Osteoblast (primary cell): ENCODE data around the gene MBP. TPM values are rescaled to one million over a fixed set of nuclear protein-coding genes. Genes with fewer than 3 reads are reported as not detected.

Experiments
- DNase-seq: peaks from one replicate; pipeline ENCODE4 v3.0.0; 2011; ENCODE audit warnings: low spot score, mixed read lengths; ENCODE audit not compliant: insufficient read length; ENCODE audit errors: missing footprints
- H2AFZ ChIP-seq: 2 replicates; pipeline ENCODE4 v1.6.0; 2011; ENCODE audit warnings: mild to moderate bottlenecking, low read length
- H3K27ac ChIP-seq: 2 replicates; pipeline ENCODE4 v1.5.1; 2011; ENCODE audit warnings: mild to moderate bottlenecking, low read depth, low read length, moderate library complexity
- H3K27me3 ChIP-seq: 2 replicates; pipeline ENCODE4 v1.6.0; 2012; ENCODE audit warnings: mild to moderate bottlenecking, control low read depth, inconsistent platforms, low read length, moderate library complexity; ENCODE audit not compliant: insufficient read depth
- H3K36me3 ChIP-seq: 2 replicates; pipeline ENCODE4 v1.5.1; 2011; ENCODE audit warnings: mild to moderate bottlenecking, low read length, control low read depth, moderate library complexity; ENCODE audit not compliant: insufficient read depth
- H3K4me1 ChIP-seq: 2 replicates; pipeline ENCODE4 v1.5.1; 2011; ENCODE audit warnings: mild to moderate bottlenecking, low read length, control low read depth, moderate library complexity; ENCODE audit not compliant: insufficient read depth
- H3K4me2 ChIP-seq: 2 replicates; pipeline ENCODE4 v1.6.0; 2011; ENCODE audit warnings: mild to moderate bottlenecking, low read length; ENCODE audit not compliant: insufficient read depth
- H3K4me3 ChIP-seq: fragments of 200-600 bp; sonication (generic); 3 replicates; pipeline ENCODE4 v1.5.1; 2012; ENCODE audit warnings: mild to moderate bottlenecking, low read length, inconsistent platforms; ENCODE audit not compliant: insufficient read depth
- H3K79me2 ChIP-seq: 2 replicates; pipeline ENCODE4 v1.6.0; 2012; ENCODE audit warnings: mild to moderate bottlenecking, low read length, control low read depth, inconsistent platforms; ENCODE audit not compliant: insufficient read depth
- H3K9me3 ChIP-seq: 2 replicates; pipeline ENCODE4 v1.5.1; 2011; ENCODE audit warnings: low read depth, low read length, control low read depth
- H4K20me1 ChIP-seq: 2 replicates; pipeline ENCODE4 v1.6.0; 2012; ENCODE audit warnings: mild to moderate bottlenecking, low read length, control low read depth; ENCODE audit not compliant: insufficient read depth
- total RNA-seq: library from RNA; depleted of rRNA; stranded (reverse); fragments of >200 nt; gene quantifications from 2 replicates; pipeline ENCODE4 v1.2.3, GENCODE V29; 2012
- TF ChIP-seq, protein P1 (sequence below): IDR thresholded peaks from 2 replicates; pipeline ENCODE4 v1.5.1; 2011; ENCODE audit warnings: mild to moderate bottlenecking, low read depth, low read length, moderate library complexity; ENCODE audit errors: extremely low read depth

Gene MBP
- total RNA-seq, 1 donor = 2.2 TPM

DNA sequence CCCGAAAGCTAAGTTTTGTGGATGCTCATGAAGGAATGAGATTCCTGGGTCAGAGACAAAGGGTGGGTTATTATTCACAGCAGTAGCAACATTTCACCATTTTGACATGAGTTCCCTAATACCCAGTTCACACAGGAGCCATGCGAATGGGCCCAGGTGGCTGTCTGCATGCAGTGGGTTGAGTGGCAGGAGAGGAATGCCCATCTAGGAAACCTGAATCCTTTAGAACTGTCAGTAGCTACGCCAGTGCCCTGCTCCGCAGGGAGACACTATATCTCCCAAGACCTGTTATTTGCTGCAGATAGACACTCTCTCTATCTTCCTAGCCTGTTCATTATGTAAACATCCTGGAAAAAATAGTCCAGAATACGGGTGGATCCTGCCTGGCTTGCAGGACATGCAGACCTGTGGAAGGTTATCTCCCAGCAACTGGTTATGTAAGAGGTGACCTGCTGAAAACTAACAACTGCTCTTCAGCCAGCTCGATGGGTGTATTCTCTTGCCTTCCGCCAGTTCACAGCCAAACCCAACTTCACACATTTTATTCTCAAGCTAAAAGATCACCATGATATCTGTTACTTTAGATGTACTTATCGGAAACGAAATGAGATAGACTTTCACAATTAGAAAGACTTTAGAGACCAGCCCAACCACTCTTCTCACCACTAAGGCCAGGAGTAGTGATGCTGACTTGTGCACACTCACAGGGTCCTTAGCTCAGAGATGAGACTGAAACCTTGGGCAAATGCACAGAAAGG lies 59.1 kb downstream of the MBP start:
- no peaks in the 10 kb centered on the region for H3K27me3 ChIP-seq
- H3K4me3 ChIP-seq = no peak overlapping the region
- DNase-seq = no peak
- H3K4me2 ChIP-seq = no peak overlapping the region
- no peak overlapping the region for H3K27ac ChIP-seq
- H3K36me3 ChIP-seq = no peaks in the 10 kb centered on the region
- H3K9me3 ChIP-seq = no peaks in the 10 kb centered on the region
- H3K4me1 ChIP-seq = peaks cover 31% of the 10 kb centered on the region
- H4K20me1 ChIP-seq = no peaks in the 10 kb centered on the region
- TF ChIP-seq, protein P1, sequence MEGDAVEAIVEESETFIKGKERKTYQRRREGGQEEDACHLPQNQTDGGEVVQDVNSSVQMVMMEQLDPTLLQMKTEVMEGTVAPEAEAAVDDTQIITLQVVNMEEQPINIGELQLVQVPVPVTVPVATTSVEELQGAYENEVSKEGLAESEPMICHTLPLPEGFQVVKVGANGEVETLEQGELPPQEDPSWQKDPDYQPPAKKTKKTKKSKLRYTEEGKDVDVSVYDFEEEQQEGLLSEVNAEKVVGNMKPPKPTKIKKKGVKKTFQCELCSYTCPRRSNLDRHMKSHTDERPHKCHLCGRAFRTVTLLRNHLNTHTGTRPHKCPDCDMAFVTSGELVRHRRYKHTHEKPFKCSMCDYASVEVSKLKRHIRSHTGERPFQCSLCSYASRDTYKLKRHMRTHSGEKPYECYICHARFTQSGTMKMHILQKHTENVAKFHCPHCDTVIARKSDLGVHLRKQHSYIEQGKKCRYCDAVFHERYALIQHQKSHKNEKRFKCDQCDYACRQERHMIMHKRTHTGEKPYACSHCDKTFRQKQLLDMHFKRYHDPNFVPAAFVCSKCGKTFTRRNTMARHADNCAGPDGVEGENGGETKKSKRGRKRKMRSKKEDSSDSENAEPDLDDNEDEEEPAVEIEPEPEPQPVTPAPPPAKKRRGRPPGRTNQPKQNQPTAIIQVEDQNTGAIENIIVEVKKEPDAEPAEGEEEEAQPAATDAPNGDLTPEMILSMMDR = no peak
- no peak overlapping the region for H2AFZ ChIP-seq
- no peaks in the 10 kb centered on the region for H3K79me2 ChIP-seq

DNA sequence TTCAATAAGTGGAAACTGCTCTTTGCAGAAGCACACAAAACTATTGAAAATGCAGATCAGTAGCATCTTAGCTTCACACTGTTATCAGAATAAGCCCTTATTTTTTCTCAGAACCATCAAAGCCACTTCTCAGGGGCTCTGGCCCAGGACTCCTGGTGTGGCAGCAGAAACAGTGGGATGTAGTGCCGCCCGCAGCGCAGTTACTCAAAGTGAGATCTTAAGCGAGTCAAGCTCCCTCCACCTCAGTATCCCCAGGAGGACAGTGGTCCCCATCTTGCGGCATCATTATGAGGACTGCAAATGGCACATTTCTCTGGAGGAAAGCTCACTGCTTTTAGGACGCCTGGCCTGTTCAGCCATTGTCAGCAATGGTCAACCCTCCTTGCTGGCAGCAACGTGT lies 60.0 kb downstream of the MBP start:
- DNase-seq = no peak
- peak overlapping the region; percentile 51 for H3K4me2 ChIP-seq
- peak overlapping the region; percentile 90 for H3K27ac ChIP-seq
- no peaks in the 10 kb centered on the region for H3K27me3 ChIP-seq
- peaks cover 34% of the 10 kb centered on the region for H3K4me1 ChIP-seq
- no peaks in the 10 kb centered on the region for H3K36me3 ChIP-seq
- H4K20me1 ChIP-seq = no peaks in the 10 kb centered on the region
- no peak overlapping the region for H3K4me3 ChIP-seq
- H3K79me2 ChIP-seq = no peaks in the 10 kb centered on the region
- H3K9me3 ChIP-seq = no peaks in the 10 kb centered on the region
- TF ChIP-seq, protein P1 = no peak
- no peak overlapping the region for H2AFZ ChIP-seq

DNA sequence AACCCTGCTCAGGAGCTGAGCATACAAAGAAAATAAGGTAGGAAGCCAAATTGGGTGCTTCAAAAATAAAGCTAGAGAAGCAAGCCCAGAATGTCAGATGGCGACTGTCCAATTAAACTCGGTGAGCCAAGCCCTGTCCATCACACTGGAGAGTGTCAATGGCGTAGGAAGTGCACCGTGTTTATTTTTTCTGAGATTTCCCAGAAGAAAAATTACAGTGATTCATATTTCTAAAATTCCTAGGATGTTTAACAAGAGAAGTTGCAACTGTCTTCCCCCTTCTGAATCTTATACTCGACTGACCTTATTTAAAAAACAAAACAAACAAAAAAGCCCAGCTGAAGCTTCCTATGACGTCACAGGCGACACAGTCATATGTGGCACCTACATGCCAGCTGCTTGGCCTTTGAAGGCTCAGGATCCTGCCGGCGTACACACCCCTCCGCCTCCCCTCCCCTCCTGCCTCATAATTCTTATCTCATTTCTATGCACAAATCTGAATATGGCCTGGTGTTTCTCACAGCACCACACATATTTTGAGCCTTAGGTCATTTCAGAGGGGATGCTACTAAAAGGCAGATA lies 60.8 kb downstream of the MBP start:
- no peaks in the 10 kb centered on the region for H3K79me2 ChIP-seq
- peaks cover 42% of the 10 kb centered on the region for H3K4me1 ChIP-seq
- TF ChIP-seq, protein P1 = no peak
- peak overlapping the region; percentile 51 for H3K4me2 ChIP-seq
- H3K27me3 ChIP-seq = no peaks in the 10 kb centered on the region
- H3K9me3 ChIP-seq = no peaks in the 10 kb centered on the region
- DNase-seq = no peak
- H3K27ac ChIP-seq = peak overlapping the region; percentile 90
- H2AFZ ChIP-seq = no peak overlapping the region
- no peaks in the 10 kb centered on the region for H4K20me1 ChIP-seq
- H3K36me3 ChIP-seq = no peaks in the 10 kb centered on the region
- no peak overlapping the region for H3K4me3 ChIP-seq

DNA sequence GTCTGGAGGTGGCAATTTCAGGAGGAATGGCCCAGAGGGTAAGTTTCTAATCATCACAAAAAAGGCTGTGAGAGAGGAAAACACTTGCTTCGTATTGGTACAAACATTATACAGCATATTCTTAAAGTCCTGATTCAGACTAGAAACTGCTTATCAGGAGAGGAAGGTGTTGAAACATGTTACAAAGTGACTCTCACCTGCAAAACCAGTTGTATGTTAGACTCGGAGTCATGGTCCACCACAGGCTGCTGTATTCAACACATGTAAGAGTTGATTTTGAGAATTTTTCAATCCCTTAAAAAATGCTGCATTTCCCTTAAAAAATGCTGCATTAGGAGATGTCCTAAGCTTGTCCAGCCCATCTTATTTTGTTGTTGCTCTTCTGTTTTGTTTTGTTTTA lies 61.5 kb downstream of the MBP start:
- TF ChIP-seq, protein P1 = no peak
- peak overlapping the region; percentile 51 for H3K4me2 ChIP-seq
- no peaks in the 10 kb centered on the region for H3K27me3 ChIP-seq
- no peaks in the 10 kb centered on the region for H3K79me2 ChIP-seq
- peak overlapping the region; percentile 90 for H3K27ac ChIP-seq
- no peaks in the 10 kb centered on the region for H4K20me1 ChIP-seq
- peaks cover 48% of the 10 kb centered on the region for H3K4me1 ChIP-seq
- no peaks in the 10 kb centered on the region for H3K9me3 ChIP-seq
- no peak for DNase-seq
- no peak overlapping the region for H2AFZ ChIP-seq
- H3K4me3 ChIP-seq = no peak overlapping the region
- no peaks in the 10 kb centered on the region for H3K36me3 ChIP-seq
